Stomach (tissue), 9 donors: ENCODE results near the gene P3H3. TPM values are rescaled to one million over a fixed set of nuclear protein-coding genes. Genes with fewer than 3 reads are reported as not detected.
"Not testable (repeated sequence)": the region's sequence is repeated elsewhere in the genome, so short reads cannot be mapped to it uniquely, and the experiment has no call there.

Source experiments
- DNase-seq, 2 donors: peaks; one replicate each; pipeline versions ENCODE4 v3.0.0 to v3.0.0-alpha.2; 2013 to 2019
- H3K27ac ChIP-seq, 5 donors: fragments of 200-600 bp in 4 of 5; sonication (generic) in 4 of 5; one replicate each; pipeline ENCODE4 v1.5.1; 2013 to 2019; ENCODE audit warnings: mild to moderate bottlenecking in 1 of 5, moderate library complexity in 1 of 5
- H3K27me3 ChIP-seq, 3 donors: fragments of 200-600 bp; sonication (generic); one replicate each; pipeline ENCODE4 v1.5.1; 2017 to 2019; ENCODE audit warnings: mixed run types in 1 of 3
- H3K36me3 ChIP-seq, 4 donors: fragments of 200-600 bp; sonication (generic); 1 replicate in 3 of 4; 2 replicates in 1 of 4; pipeline ENCODE4 v1.5.1; 2016 to 2019
- H3K4me1 ChIP-seq, 4 donors: fragments of 200-600 bp; sonication (generic); one replicate each; pipeline ENCODE4 v1.5.1; 2016 to 2019
- H3K4me3 ChIP-seq, 4 donors: fragments of 200-600 bp; sonication (generic) in 3 of 4; one replicate each; pipeline ENCODE4 v1.5.1; 2016 to 2019; ENCODE audit warnings: mild to moderate bottlenecking in 1 of 4
- H3K9me3 ChIP-seq, 4 donors: fragments of 200-600 bp; sonication (generic); one replicate each; pipeline ENCODE4 v1.5.1; 2016 to 2019
- EP300 ChIP-seq: sonication (generic); formaldehyde crosslinking; IDR thresholded peaks from one replicate; pipeline ENCODE4 v1.6.1; 2017; ENCODE audit warnings: antibody characterized with exemption
- POLR2A ChIP-seq, 4 donors: fragments of 450-650 bp; IDR thresholded peaks; one replicate each; pipeline ENCODE4 v1.6.1; 2016; ENCODE audit warnings: antibody characterized with exemption in 4 of 4, control low read depth in 2 of 4, mild to moderate bottlenecking in 1 of 4, moderate library complexity in 1 of 4
- POLR2AphosphoS5 ChIP-seq, 3 donors: sonication (generic); formaldehyde crosslinking; IDR thresholded peaks; one replicate each; pipeline ENCODE4 v1.6.1; 2016; ENCODE audit warnings: antibody characterized with exemption in 3 of 3
- WGBS, 5 donors: extraction: QIAGEN DNeasy Blood & Tissue Kit in 3 of 5; methylation state at CpG; one replicate each; pipeline versions ENCODE4 v1.1.5 to v1.1.7; 2013 to 2018; 5-methylcytosine and 5-hydroxymethylcytosine counted together
- intact Hi-C: fragments of 100-400 bp; cut with DNase I; formaldehyde crosslinking; loops from one replicate; pipeline ENCODE4 v1.15.1; 2023; ENCODE audit warnings: low total_unique reads
- polyA plus RNA-seq, 3 donors: library from polyadenylated mRNA; stranded (reverse); fragments of 200-250 nt; gene quantifications; one replicate each; pipeline ENCODE4 v1.2.3, GENCODE V29; 2013
- total RNA-seq, 5 donors: library from RNA; depleted of rRNA; stranded (reverse); fragments of >200 nt; gene quantifications; one replicate each; pipeline versions ENCODE4 v1.1.0 to v1.2.3, GENCODE V29; 2014 to 2016
- TF ChIP-seq, protein P1 (sequence below), 7 experiments: fragments of 450-650 bp in 4 of 7; fragments of 200-600 bp in 3 of 7; sonication (generic) in 3 of 7; IDR thresholded peaks; one replicate each; pipeline ENCODE4 v1.5.1; 2016 to 2019; ENCODE audit warnings: antibody characterized with exemption in 7 of 7, control low read depth in 2 of 7, mild to moderate bottlenecking in 1 of 7
- donor health status: healthy with polysubstance abuse.
- donor health status: Bipolar disorder and iron deficiency.
- donor health status: healthy.

P3H3 gene
- total and polyA plus RNA-seq, 8 donors, result 7.0 to 41.1 (median 15.6) TPM

DNA sequence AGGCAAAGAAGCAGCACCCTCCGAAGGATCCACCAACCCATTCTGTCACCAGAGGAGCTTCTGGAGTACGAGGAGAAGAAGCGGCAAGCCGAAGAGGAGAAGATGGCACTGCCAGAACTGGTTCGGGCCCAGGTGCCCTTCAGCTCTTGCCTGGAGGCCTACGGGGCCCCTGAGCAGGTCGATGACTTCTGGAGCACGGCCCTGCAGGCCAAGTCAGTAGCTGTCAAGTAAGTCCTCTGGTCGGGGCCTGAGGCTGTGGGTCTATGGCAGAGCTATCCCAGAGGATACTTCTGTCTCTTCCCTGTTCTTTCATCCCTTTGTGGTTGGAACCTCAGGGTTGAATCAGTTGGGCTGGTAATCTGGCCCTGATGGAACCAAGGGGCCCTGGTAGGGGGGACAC, 33.2 kb downstream of the P3H3 start:
- Histone ChIP-seq H3K9me3 (no peaks in the 10 kb centered on the region), H3K4me1 (peaks cover 0 to 3% (median 1%) of the 10 kb centered on the region in 4 donors), H3K27me3 (no peaks in the 10 kb centered on the region), H3K36me3 (peaks cover 81 to 99% (median 98%) of the 10 kb centered on the region in 4 donors), H3K27ac (no peak overlapping the region), H3K4me3 (no peak overlapping the region)
- 92 to 96% (median 95%) methylated on average over 9 of the region's 9 CpGs for WGBS, 5 donors
- no peak for TF ChIP-seq EP300
- TF ChIP-seq, protein P1, sequence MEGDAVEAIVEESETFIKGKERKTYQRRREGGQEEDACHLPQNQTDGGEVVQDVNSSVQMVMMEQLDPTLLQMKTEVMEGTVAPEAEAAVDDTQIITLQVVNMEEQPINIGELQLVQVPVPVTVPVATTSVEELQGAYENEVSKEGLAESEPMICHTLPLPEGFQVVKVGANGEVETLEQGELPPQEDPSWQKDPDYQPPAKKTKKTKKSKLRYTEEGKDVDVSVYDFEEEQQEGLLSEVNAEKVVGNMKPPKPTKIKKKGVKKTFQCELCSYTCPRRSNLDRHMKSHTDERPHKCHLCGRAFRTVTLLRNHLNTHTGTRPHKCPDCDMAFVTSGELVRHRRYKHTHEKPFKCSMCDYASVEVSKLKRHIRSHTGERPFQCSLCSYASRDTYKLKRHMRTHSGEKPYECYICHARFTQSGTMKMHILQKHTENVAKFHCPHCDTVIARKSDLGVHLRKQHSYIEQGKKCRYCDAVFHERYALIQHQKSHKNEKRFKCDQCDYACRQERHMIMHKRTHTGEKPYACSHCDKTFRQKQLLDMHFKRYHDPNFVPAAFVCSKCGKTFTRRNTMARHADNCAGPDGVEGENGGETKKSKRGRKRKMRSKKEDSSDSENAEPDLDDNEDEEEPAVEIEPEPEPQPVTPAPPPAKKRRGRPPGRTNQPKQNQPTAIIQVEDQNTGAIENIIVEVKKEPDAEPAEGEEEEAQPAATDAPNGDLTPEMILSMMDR (IDR thresholded peaks at IDR 0.05), result no peak
- TF ChIP-seq POLR2AphosphoS5 (IDR thresholded peaks at IDR 0.05), result no peak
- DNase-seq, result no peak
- intact Hi-C loops, result no loop called here

GRCh38 chr12:6863033-6863432, 34.8 kb downstream of the P3H3 start:
- Histone ChIP-seq H3K4me3 (no peak overlapping the region), H3K9me3 (no peaks in the 10 kb centered on the region), H3K27me3 (no peaks in the 10 kb centered on the region), H3K27ac (no peak overlapping the region), H3K4me1 (peaks cover 6 to 15% (median 12%) of the 10 kb centered on the region in 4 donors), H3K36me3 (peaks cover 65 to 82% (median 81%) of the 10 kb centered on the region in 4 donors)
- TF ChIP-seq, protein P1 (IDR thresholded peaks at IDR 0.05), result no peak
- no peak for TF ChIP-seq EP300
- TF ChIP-seq POLR2AphosphoS5 (IDR thresholded peaks at IDR 0.05), result no peak
- TF ChIP-seq POLR2A (IDR thresholded peaks at IDR 0.05), result no peak
- DNase-seq, result no peak
- intact Hi-C loops, result no loop called here
- WGBS, 5 donors, result 91 to 96% (median 93%) methylated on average over 8 to 11 of the region's 11 CpGs

- intact Hi-C loops, result no loop called here
- H3K4me3 ChIP-seq, result no peak overlapping the region
- no peak overlapping the region for H3K27ac ChIP-seq
- H3K36me3 ChIP-seq, result peaks cover 57 to 75% (median 74%) of the 10 kb centered on the region in 4 donors
- DNase-seq, result no peak
- 95 to 96% (median 95%) methylated on average over 16 of the region's 16 CpGs for WGBS, 5 donors
- TF ChIP-seq POLR2AphosphoS5 (IDR thresholded peaks at IDR 0.05) (no peak), EP300 (no peak), POLR2A (IDR thresholded peaks at IDR 0.05) (no peak)
- TF ChIP-seq, protein P1 (IDR thresholded peaks at IDR 0.05), result no peak
- H3K4me1 ChIP-seq, result peaks cover 11 to 22% (median 20%) of the 10 kb centered on the region in 4 donors
- H3K9me3 ChIP-seq, result no peaks in the 10 kb centered on the region
- H3K27me3 ChIP-seq, result no peaks in the 10 kb centered on the region
Measured at GRCh38 chr12:6863586-6864321, 35.5 kb downstream of the P3H3 start.

- H3K27ac ChIP-seq, DNase-seq, H3K9me3 ChIP-seq, intact Hi-C loops, H3K27me3 ChIP-seq, H3K4me3 ChIP-seq: not testable (repeated sequence)
- Histone ChIP-seq H3K36me3 (peaks cover 49 to 74% (median 70%) of the 10 kb centered on the region in 4 donors), H3K4me1 (peaks cover 16 to 38% (median 34%) of the 10 kb centered on the region in 4 donors)
- 91 to 96% (median 93%) methylated on average over 5 of the region's 5 CpGs for WGBS, 5 donors
Measured at GRCh38 chr12:6865307-6865706, 37.1 kb downstream of the P3H3 start.
